Measurements from ENCODE around the gene NBEAL2.
A peak's percentile ranks its signal among the peaks of the same experiment; 100 is the strongest.

NBEAL2 gene

GRCh38 chr3:46986055-46986730, 6.7 kb downstream of the NBEAL2 start:
- DNase-seq (ENCODE audit: low spot score), result no peak

- no peak for DNase-seq (ENCODE audit: low spot score)
Measured at GRCh38 chr3:46986782-46987310, 7.4 kb downstream of the NBEAL2 start.

GRCh38 chr3:46987319-46987742, 7.9 kb downstream of the NBEAL2 start:
- no peak for DNase-seq (ENCODE audit: low spot score)

GRCh38 chr3:46987743-46988401, 8.4 kb downstream of the NBEAL2 start:
- no peak for DNase-seq (ENCODE audit: low spot score)

GRCh38 chr3:46988616-46989015, 9.2 kb downstream of the NBEAL2 start:
- no peak for DNase-seq (ENCODE audit: low spot score)

- DNase-seq (ENCODE audit: low spot score), result no peak
Measured at GRCh38 chr3:46989146-46989810, 9.8 kb downstream of the NBEAL2 start.

- DNase-seq (ENCODE audit: low spot score), result no peak
Measured at GRCh38 chr3:46990573-46991374, 11.3 kb downstream of the NBEAL2 start.

GRCh38 chr3:46991406-46992165, 12.1 kb downstream of the NBEAL2 start:
- DNase-seq (ENCODE audit: low spot score), result no peak

- no peak for DNase-seq (ENCODE audit: low spot score)
Measured at GRCh38 chr3:46992231-46992630, 12.8 kb downstream of the NBEAL2 start.

- DNase-seq (ENCODE audit: low spot score), result no peak
Measured at GRCh38 chr3:46993292-46993691, 13.8 kb downstream of the NBEAL2 start.

- DNase-seq (ENCODE audit: low spot score), result no peak
Measured at GRCh38 chr3:46993986-46994385, 14.5 kb downstream of the NBEAL2 start.

- DNase-seq (ENCODE audit: low spot score), result no peak
Measured at GRCh38 chr3:46994801-46995731, 15.6 kb downstream of the NBEAL2 start.

- no peak for DNase-seq (ENCODE audit: low spot score)
Measured at GRCh38 chr3:46995901-46996562, 16.6 kb downstream of the NBEAL2 start.

- no peak for DNase-seq (ENCODE audit: low spot score)
Measured at GRCh38 chr3:46996689-46997452, 17.4 kb downstream of the NBEAL2 start.

- no peak for DNase-seq (ENCODE audit: low spot score)
Measured at GRCh38 chr3:46997453-46998091, 18.1 kb downstream of the NBEAL2 start.

- peak; percentile 35 for DNase-seq (ENCODE audit: low spot score)
Measured at GRCh38 chr3:46998121-46998851, 18.8 kb downstream of the NBEAL2 start.

- no peak for DNase-seq (ENCODE audit: low spot score)
Measured at GRCh38 chr3:46998852-46999515, 19.5 kb downstream of the NBEAL2 start.

Data from SK-N-DZ (cell line).